DMS79 treated with DMSO at 0.1 percent for 48 hours (cell line): ENCODE measurements around the gene SRD5A2.
A peak's percentile ranks its signal among the peaks of the same experiment; 100 is the strongest.
"Not testable (repeated sequence)": the region's sequence is repeated elsewhere in the genome, so short reads cannot be mapped to it uniquely, and the experiment has no call there.

Experiments used
- DNase-seq: peaks from one replicate; lab custom pipeline; 2025; lab: John Stamatoyannopoulos, UW

Gene SRD5A2

DNA sequence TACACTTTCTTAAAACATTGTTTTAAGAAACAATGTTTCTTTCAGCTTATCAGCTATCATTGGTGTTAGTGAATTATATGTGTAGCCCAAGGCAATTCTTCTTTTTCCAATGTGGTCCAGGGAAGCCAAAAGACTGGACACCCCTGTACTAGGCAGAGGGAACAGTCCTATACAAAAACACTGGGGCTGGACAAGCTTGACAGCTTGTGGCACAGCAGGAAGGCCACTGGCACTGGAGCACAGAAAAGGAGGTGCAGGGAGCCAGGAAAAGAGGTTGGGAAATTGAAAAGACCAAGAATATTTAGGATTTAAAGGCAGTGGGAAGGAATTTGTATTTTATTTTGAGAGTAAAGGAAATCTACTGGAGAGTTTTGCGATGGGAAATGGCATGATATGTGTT, 47.7 kb downstream of the SRD5A2 start:
- no peak for DNase-seq

DNA sequence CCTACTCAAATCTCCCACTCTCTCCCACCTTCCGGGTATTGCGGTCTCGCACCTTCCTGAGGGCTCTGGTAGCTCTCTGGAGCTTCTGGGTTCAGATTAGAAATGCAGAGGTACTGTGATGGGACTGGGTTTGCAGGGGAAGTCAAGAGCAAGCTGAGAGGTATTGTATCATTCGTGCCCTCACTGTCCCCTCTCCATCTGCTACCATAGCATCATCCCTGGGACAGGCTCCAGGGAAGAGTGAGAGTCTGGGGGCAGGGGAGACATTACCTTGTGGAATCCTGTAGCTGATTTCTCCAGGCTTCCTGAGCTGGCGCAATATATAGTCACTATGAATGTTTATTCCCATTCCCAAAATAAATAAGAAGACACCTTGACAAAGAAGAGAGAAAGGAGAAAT, 49.6 kb downstream of the SRD5A2 start:
- no peak for DNase-seq

DNA sequence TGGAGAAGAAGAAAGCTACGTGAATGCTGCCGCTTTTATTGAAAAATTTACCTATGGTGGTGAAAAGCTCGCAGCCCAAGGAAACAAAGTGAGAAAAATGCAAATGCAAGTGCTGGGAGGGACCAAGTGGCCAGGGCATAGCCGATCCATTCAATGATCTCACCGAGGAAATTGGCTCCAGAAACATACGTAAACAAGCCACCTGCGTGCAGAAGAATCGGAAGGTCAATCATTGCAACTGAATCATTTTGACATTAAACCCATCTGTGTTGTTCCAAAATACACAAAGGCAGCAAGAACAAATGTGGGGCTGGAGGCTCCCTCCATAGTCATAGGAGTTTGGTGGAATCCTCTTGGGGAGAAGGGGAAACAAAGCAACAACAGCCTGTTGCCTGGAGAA, 51.5 kb downstream of the SRD5A2 start:
- no peak for DNase-seq

DNA sequence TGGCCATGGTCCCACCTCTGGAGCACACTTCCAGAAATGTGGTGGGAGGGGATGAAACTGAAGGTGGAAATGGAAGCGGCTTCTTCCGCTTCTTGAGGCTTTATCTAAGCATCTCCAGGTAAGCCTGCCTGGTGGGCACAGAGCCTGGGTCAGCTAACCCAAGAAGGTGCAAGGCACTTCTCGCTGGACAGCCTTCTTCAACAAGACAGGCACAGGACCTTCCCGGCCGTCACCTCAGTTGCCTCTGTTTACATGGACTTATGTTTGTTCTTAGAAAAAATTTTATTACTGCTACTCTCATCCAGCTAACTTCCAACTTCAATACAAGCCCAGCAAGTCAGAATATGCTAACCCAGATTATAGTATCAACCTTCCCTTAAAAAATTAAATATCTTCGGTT, 51.9 kb downstream of the SRD5A2 start:
- DNase-seq = no peak

DNA sequence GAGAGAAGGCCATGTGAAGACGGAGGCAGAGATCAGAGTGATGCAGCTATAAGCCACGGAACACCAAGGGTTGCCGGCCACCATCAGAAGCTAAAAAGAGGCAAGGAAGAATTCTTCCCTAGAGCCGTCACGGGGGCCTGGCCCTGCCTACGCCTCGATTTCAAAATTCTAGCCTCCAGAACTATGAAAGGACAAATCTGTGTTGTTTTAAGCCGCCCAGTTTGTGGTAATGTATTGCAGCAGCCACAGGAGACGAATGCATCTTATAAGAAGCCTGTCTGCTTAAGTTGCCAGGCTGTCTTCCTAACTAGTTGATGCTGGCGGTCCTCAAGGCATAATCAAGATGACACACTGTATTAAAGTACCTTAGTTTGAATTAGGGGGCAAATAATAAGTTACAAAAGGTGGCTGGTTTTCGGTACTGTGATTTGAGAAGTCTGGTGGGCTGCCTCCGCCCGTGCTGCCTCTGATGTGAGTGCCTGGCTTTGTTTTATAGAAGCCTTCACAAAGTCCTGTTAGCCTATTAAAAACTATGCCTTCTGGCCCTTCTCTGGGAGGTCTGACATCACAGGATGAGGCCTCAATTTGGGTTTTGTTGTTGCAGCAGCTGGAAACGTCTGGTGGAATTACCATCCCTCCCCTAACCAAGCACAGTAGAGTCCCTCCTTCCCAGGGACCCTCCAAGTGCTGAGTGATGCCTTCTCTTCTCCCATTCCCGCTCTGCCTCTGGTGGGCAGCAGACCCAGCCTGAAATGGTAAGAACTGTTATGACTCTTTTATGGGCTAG, 53.6 kb downstream of the SRD5A2 start:
- DNase-seq = no peak

DNA sequence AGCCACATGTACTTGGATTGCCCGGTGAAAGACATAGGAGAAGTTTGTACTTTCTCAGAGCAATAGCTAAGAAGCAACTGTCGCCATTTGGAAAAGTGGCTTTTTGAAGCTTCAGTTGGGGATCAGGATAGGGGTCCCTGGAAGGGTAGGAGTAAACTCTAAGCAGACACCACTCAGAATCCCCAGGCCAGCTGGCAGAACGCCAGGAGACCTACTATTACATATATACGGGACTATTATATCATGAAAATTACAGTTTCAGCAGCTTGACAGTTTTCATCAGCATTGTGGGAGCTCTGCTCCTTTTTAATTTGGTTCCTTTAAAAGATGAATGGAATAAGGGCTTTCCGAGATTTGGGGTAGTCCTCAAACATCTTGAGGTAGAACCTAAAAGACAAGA, 54.9 kb downstream of the SRD5A2 start:
- DNase-seq = no peak

DNA sequence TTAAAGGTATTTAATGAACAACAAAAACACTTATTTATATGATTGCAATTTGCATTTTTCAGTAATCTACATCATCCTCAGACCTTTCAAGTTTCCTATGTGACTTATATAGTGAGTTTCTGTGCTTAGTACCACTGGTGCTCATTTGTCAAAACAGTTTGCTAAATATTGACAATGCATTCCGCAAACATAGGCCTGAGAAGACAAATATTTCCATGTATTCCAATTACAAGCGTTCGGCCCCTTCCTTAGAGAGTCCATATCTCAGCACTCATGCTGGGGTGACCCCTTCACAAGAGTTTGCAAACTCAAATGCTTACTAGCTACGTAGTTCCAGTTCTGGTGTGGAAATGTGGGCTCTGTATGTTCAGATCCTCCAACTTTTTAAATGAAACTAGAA, 56.1 kb downstream of the SRD5A2 start:
- no peak for DNase-seq

DNA sequence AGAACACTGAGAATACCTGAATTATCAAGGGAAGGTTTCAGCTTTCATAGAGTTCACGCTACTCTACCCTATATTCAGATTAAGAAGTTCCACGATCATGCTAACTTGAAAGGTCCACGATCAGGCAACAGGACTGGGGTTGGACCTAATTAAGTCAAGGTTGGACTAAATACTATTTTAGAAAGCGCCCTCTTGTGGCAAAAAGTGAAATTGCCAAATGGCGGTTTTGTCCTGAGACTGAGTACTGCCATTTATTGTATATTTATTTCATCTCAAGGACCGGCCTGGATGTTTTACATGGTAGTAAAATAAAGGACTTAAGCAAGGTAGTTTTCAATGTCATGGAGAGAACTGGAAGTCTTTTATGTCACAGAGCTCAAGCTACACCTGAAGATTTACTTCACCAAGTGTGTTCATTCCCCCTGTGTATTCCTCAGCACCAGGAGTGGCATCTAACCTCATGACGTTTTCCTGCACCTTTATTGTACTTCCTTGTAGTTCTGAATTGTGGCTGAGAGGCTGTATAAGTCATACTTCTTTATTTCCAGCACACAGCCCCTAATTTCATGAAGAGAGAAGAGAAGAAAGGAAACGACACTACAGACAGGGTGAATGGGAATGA, 56.8 kb downstream of the SRD5A2 start:
- peak; percentile 4 for DNase-seq

DNA sequence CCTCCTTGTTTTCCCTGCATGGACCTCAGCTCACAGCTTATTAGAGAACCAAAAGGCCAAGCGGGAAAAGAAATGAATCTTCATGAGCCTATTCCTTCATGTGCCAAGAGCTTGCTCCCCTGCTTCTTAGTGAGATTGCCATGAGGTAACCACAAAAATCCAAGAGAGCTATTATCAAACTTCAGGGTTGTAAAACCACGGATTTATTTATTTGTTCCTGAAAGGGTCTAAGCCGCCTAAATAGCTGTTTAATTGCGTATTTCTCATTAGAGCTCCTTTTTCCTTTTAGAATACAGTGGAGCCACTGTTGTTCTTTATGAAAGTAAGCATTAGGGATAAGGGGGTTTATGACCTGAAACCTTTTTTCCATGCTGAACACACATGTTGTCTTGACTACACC, 58.0 kb downstream of the SRD5A2 start:
- DNase-seq = peak; percentile 21

DNA sequence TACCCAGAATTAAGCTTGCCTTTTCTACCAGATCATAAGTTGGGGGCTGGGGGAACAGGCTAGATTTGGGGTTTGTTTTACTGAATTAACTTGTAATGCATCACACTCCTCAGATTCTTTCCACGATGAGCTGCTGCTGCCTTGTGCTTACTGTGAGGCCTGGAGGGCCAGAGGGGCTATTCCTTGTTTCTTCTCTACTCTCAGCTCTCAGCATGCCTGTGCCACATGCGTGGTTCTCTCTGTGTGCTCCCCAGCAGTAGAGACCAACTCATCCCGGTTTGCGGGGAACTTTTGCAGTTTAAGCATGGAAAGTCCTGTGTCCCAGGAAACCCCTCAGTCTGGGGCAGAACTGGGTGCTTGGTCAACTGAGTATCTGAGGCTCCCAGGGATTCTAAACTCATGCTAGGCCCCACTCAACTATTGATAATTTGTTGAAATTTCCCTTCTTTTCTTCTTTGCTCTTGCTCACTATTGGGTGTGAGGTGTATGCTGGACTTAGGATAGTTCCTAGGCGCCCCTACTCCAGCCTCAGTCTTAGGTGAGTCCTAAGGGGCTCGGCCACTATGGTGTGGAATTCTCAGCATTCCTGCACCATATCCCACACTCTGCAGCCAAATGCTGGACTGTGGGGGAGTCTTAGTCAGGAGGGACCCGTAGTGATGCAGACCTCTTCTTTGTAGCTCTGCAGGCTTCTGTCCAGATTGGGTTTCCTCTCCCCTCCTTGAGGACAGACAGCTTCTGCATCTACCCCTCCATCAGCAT, 63.1 kb downstream of the SRD5A2 start:
- no peak for DNase-seq

DNA sequence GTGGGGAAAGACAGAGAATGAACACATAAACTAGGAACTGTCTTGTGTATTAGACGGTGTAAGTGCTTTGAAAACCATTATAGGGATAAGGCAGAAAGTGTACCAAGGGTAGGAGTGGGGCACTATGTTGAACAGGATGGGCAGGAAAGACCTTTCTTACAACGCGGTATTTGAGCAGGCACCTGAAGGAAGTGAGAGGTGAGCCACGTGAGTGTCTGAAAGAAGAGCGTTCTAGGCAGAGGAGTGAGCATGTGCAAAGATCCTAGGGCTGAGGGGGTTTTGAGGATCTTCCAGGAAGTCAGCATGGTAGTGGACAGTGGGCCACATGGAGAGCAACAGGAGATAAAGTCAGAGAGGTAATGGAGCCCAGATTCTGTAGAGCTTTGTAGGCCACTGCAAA, 65.2 kb downstream of the SRD5A2 start:
- no peak for DNase-seq

DNA sequence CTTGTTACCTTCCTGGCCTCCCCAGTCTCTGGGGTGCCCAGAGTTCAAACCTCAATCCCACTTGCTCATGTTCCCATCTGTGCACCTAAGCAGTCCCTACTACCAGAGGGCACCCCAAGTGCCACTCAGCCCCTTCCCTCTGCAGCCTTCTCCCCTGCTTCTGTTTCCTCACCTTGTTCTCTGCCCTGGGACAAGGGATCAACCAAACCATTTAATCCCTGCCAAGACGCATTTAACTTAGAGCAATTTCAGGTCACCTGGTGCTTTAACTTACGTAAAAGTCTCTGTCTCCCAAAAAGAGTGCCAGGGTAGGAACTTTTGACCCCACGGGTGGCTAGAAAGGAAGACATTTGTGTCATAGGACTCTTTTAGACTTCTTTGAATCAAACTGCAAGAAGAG, 67.2 kb downstream of the SRD5A2 start:
- no peak for DNase-seq

DNA sequence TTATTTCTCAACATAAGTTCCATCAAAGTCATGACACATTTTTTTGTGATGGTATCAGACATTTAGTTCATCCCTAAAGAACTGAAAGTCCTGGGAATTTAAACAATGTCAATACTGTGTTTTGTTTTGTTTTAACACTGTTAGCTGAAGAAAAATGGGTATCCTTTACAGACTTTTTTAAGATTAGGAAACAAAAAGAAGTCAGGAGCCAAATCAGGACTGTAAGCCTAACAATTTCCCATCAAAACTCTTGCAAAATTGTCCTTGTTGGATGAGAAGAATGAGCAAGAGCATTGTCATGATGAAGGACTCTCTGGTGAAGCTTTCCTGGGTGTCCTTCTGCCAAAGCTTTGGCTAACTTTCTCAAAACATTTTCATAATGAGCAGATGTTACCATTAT, 69.4 kb downstream of the SRD5A2 start:
- DNase-seq = no peak

DNA sequence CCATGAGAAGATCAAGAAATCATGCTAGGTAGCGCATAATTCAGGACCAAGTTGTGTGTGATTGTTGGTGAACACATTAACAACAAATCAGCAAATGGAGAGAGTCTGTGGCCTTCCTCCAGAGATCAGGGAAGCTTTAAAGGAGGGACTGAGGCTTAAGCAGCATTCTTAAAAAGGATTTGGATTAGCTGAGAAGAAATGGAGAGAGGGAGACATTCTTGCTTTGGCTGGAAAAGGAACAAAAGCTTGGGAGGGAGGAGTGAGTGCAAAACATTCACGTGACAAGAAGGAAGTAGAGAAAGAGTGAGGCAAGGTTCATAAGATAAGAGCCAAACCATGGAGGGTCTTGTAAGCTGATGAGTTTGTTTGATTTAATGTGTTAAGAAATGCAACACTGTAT, 75.6 kb downstream of the SRD5A2 start:
- no peak for DNase-seq

DNA sequence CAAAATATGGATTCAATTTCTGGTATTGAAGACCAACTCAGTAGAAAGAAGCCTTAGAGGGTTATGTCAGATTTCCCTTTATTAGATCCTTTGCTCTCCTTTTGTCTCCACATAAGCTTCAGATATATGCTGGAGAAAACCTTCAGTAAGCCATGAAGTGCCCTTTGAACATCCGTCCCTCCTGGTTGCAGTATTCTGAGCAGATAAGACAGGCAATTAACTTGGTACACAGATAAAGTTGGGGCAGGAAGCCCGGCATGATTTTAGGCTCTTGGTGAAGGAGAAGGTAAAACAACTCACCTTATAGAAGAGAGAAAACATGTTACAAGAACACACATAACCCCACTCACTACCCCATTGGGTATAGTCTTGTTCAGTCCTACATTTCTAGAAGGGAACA, 76.4 kb downstream of the SRD5A2 start:
- DNase-seq = no peak

DNA sequence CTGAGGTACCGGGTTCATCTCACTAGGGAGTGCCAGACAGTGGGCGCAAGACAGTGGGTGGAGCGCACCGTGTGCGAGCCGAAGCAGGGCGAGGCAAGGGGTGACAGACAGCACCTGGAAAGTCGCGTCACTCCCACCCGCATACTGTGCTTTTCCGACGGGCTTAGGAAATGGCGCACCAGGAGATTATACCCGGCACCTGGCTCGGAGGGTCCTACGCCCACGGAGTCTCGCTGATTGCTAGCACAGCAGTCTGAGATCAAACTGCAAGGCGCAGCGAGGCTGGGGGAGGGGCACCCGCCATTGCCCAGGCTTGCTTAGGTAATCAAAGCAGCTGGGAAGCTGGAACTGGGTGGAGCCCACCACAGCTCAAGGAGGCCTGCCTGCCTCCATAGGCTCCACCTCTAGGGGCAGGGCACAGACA, 84.3 kb downstream of the SRD5A2 start:
- not testable (repeated sequence) for DNase-seq

DNA sequence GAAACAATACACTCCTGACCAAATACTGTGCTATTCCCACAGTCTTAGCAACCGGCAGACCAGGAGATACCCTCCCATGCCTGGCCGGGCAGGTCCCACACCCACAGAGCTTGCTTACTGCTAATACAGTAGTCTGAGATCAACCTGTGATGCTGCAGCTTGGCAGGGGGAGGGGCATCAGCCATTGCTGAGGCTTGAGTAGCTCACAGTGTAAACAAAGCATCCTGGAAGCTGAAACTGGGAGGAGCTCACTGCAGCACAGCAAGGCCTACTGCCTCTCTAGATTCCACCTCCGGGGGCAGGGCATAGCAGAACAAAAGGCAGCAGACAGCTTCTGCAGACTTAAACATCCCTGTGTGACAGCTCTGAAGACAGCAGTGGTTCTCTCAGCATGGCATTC, 91.4 kb downstream of the SRD5A2 start:
- not testable (repeated sequence) for DNase-seq

DNA sequence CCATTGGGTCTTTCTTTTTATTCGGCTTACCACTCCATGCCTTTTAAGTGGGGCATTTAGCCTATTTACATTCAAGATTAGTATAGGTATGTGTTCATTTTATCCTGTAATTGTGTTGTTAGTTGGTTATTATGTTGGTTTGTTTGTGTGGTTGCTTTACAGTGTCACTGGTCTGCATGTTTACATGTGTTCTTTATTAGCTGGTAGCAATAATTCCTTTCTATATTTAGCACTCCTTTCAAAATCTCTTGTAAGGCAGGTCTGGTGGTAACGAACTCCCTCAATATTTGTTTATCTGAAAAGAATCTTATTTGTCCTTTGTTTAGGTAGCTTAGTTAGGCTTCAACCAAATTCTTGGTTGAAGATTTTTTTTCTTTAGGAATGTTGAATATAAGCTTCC, 97.5 kb downstream of the SRD5A2 start:
- DNase-seq = no peak

DNA sequence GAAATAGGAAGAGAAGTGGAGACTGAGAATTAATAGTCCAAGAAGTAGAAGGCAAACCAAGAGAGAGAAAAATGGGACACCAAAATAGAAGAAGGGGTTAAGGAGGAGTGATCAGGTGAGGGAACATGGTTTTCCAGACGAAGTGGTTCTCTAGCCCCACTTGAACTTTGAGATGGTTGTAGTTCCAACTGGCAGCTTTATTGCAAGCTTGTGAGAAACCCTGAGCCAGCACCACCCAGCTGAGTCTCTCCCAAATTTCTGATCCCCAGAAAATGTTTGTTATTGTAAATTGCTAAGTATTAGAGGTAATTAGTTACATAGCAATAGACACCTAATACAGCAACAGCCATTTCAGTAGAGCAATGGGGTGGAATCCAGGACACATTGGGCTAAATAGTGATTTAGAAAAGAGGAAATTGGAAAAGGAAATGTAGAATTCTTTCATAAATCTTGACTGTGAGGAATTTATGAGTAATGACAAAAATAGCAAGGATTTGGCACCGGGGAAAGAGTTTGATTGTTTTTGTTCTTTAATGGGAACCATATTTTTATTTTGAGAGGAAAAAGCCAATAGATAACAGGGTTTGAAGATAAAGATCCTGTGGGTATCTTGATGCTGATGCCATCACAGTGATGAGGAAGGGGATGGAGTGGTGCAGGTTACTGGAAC, 104.1 kb downstream of the SRD5A2 start:
- no peak for DNase-seq

DNA sequence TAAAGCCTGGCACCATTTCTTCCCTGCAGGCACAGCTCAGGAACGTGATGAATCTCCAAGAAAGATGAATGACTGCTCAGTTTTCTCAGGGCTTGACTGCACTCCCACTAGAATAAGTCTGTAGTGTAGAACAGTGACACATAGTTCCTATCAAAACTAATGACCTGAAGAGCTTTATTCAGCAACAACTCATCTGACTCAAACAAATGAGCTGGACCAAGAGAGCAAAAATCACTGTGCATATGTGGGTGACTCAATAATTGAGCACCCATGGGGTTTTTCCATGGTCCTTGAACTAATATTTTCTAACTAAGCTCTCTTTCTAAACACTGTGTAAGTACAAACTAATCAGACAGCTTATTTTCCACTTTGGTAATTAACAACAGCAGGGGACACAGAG, 105.0 kb downstream of the SRD5A2 start:
- no peak for DNase-seq

DNA sequence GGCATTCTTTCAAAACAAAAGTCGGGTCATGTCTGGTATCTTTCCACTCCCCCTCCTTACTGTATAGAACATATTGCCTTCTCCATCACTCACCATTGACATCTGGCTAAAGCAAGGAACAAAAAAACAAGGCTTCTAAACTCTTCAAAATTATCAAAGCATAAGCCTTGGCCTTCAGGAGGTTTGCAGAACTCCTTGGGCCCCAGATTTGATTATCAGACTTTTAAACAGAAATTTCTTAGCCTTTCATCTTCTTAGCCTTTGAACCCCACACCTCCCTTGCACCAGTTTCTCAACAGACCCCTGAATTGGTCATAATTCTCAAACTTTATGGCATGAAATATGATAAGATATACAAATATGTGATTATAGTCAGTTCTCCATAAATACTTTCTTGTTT, 106.4 kb downstream of the SRD5A2 start:
- DNase-seq = no peak
